GM12875 (cell line): Measurements from ENCODE around the gene NIF3L1.

Experiments used
- H3K4me3 ChIP-seq: one replicate; pipeline ENCODE4 v1.5.1; 2011; ENCODE audit warnings: low read depth, low read length, control low read depth
- CTCF ChIP-seq: IDR thresholded peaks from 2 replicates; pipeline ENCODE4 v1.5.1; 2011; ENCODE audit warnings: low read depth, mild to moderate bottlenecking, control low read depth, inconsistent platforms, low read length, moderate library complexity, borderline replicate concordance; ENCODE audit not compliant: insufficient read depth

The NIF3L1 gene

GRCh38 chr2:200847939-200848338, 41.2 kb upstream of the NIF3L1 start:
- TF ChIP-seq CTCF, result no peak
- no peak overlapping the region for H3K4me3 ChIP-seq

GRCh38 chr2:200850512-200851256, 38.5 kb upstream of the NIF3L1 start:
- H3K4me3 ChIP-seq, result no peak overlapping the region
- TF ChIP-seq CTCF, result no peak

DNA sequence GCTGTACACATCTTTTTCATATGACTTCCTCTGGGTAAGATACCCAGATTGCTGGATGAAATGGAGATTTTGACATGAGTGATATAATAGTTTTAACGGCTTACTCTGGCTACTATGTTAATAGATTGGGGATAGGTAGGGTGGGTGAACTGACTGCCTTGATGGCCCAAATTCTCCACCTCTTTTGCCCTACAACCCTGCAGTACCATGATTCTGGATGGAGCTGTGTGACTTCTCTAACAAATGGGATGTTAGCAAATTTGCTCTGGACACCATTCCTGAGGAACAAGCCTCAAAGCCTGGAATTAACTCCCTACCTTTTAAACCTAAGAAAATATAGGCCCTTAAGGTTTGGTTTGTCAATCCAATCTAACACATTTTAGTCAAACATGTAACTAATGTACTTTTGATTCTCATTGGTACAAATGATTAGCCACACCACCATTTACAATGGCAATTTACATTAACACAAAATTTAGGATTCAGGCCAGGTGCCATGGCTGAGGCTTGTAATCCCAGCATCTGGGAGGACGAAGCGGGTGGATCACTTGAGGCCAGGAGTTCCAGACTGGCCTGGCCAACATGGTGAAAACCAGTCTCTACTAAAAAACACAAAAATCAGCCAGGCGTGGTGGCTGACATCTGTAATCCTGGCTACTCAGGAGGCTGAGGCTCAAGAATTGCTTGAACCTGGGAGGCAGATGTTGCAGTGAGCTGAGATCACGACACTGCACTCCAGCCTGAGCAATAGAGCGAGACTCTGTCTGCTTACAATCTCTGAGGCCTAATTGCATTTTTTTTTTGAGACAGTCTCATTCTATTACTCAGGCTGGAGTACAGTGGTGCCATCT, 37.5 kb upstream of the NIF3L1 start:
- TF ChIP-seq CTCF, result no peak
- H3K4me3 ChIP-seq, result no peak overlapping the region

DNA sequence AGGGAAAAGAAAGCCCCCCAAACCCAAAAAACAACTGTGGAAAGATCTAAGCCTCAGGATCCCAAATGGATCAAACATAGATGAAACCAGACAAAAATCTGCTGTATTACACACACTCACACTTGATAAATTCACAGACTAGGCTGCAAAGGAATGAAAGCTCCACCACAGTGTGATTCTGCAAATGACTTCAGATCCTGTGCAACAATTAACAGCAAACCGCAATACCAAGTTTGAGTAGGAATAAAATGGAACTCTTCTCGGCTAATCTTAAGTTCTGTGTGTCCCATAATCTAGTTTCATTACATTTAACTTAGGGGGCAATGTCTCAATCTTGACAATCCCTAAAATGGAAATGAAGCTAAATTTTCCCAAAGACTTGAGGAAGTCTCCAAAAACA, 36.6 kb upstream of the NIF3L1 start:
- no peak for TF ChIP-seq CTCF
- no peak overlapping the region for H3K4me3 ChIP-seq

GRCh38 chr2:200856806-200857205, 32.4 kb upstream of the NIF3L1 start:
- TF ChIP-seq CTCF, result no peak

GRCh38 chr2:200860092-200860795, 28.9 kb upstream of the NIF3L1 start:
- no peak overlapping the region for H3K4me3 ChIP-seq
- TF ChIP-seq CTCF, result no peak

More at GRCh38 chr2:200856806-200857205, 32.4 kb upstream of the NIF3L1 start:
- no peak overlapping the region for H3K4me3 ChIP-seq
